Measurements from ENCODE around the gene CHRM5.

The CHRM5 gene

GRCh38 chr15:34102175-34102925 is 134.1 kb downstream of the CHRM5 start:
- no peak for DNase-seq

- no peak for DNase-seq
Measured at GRCh38 chr15:34106423-34106822, 138.1 kb downstream of the CHRM5 start.

- DNase-seq, result no peak
Measured at GRCh38 chr15:34107315-34107714, 139.0 kb downstream of the CHRM5 start.

- no peak for DNase-seq
Measured at GRCh38 chr15:34109797-34110663, 141.7 kb downstream of the CHRM5 start.

- DNase-seq, result no peak
Measured at GRCh38 chr15:34111488-34111887, 143.2 kb downstream of the CHRM5 start.

- DNase-seq, result no peak
Measured at GRCh38 chr15:34114215-34114614, 145.9 kb downstream of the CHRM5 start.

- DNase-seq, result no peak
Measured at GRCh38 chr15:34114739-34115138, 146.4 kb downstream of the CHRM5 start.

GRCh38 chr15:34116620-34117019 is 148.3 kb downstream of the CHRM5 start:
- no peak for DNase-seq
